ENCODE measurements around the gene CCNT1.

GRCh38 chr12:48668996-48669395 is 47.5 kb downstream of the CCNT1 start:
- TF ChIP-seq POLR2AphosphoS5 (IDR thresholded peaks at IDR 0.05) (no peak), CTCF (IDR thresholded peaks at IDR 0.05 in 8 of 11, conservative IDR thresholded peaks at IDR 0.05 in 3 of 11) (no peak)

Data from spleen (tissue), 7 donors.